ENCODE measurements around the gene CYP21A2.
"Not testable (repeated sequence)": the region's sequence is repeated elsewhere in the genome, so short reads cannot be mapped to it uniquely, and the experiment has no call there.

Gene CYP21A2

DNA sequence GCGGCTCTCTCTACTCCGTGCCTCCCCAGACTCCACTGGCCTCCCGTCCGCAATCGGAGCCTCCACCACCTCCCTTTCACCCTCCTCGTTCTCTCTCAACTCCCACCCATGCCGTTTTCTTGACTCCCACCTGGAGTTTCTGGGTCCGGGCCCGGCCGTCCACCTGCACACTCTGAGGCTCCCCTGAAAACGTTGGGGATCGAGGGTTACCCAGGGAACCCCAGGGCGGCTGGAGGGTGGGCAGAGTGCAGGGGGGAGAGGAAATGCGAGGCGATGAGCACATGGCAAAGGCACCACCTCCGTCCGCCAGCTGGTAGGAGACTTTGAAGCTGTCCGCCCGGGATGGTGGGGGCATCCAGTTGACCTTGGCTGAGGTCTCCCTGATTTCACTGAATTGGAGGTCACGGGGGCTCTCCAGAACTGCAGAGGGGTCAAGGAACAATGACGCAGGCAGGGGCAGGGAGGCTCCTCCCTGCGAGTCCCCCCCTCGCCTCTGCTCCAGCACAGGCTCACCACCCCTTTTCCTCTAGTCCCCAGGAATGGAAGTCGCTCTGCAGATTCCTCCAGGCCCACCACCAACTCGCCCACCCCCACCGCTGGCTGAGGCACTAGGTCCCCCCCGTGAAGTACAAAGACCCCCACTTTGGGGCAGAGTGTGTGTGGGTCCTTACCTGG is 27.2 kb upstream of the CYP21A2 start:
- H3K4me3 ChIP-seq; H3K27me3 ChIP-seq; H4K20me1 ChIP-seq; H3K36me3 ChIP-seq; H3K4me2 ChIP-seq; H3K4me1 ChIP-seq; H3K9me3 ChIP-seq (replicated peaks in 1 of 11); H3K27ac ChIP-seq; H3K9ac ChIP-seq: not testable (repeated sequence)

DNA sequence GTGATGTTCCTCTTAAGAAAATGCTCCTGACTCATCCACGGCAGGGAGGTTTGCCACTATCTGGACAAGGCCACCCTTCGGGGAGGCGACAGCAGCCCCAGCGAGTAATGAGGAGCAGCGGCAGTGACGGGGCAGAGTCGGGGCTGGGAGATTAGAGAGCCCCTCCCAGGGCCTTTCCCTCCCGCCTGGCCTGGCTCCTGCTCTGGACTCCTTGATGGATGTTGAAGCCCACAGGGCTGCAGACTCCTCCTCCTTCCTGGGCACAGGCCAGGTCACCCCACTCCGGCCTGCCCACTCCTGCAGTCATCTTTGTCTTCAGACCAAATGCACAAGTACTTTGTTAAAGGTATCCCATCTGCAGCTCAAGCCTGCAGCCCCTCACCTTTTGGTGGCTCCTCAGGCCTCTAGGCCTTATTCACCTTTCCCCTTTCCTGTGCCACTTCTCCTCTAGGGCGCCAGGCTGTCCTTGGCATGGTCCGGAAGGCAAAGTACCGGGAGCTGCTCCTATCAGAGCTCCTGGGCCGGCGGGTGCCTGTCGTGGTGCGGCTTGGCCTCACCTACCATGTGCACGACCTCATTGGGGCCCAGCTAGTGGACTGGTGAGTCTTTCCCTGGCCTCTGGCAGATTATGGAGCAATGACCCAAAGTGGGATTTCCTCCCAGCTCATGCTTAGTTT is 25.1 kb upstream of the CYP21A2 start:
- not testable (repeated sequence) for H3K27me3 ChIP-seq; H3K4me1 ChIP-seq; H3K4me2 ChIP-seq; H3K27ac ChIP-seq; H3K9me3 ChIP-seq (replicated peaks in 1 of 11); H3K4me3 ChIP-seq; H3K36me3 ChIP-seq; H3K9ac ChIP-seq; H4K20me1 ChIP-seq

GRCh38 chr6:32013738-32014137 is 24.5 kb upstream of the CYP21A2 start:
- not testable (repeated sequence) for H3K4me3 ChIP-seq; H3K4me1 ChIP-seq; H3K36me3 ChIP-seq; H3K27ac ChIP-seq; H3K9me3 ChIP-seq (replicated peaks in 1 of 11); H3K27me3 ChIP-seq; H4K20me1 ChIP-seq; H3K9ac ChIP-seq; H3K4me2 ChIP-seq

GRCh38 chr6:32014547-32014946 is 23.7 kb upstream of the CYP21A2 start, which contains the start of gene C4B:
Gene C4B (plus strand): TSS chr6:32014795. CDS start chr6:32014846, 51 bp downstream.
- not testable (repeated sequence) for H3K9me3 ChIP-seq (replicated peaks in 1 of 11); H3K27me3 ChIP-seq; H3K4me2 ChIP-seq; H3K36me3 ChIP-seq; H4K20me1 ChIP-seq; H3K4me3 ChIP-seq; H3K27ac ChIP-seq; H3K4me1 ChIP-seq; H3K9ac ChIP-seq

DNA sequence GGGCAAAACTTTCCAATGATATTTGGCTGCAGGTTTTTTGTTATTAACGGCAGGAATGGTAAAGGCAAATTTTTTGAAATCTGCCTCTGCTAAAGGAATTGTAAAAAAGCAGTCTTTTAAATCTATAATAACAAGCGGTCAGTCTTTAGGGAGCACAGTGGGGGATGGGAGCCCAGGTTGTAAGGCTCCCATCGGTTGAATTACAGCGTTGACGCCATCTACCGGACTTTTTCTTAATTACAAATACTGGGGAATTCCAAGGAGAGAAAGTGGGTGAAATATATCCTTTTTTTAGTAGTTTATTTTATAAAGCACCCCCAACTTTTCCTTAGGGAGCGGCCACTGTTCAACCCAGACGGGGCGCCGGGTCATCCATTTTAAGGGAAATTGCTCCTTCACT is 16.1 kb upstream of the CYP21A2 start:
- not testable (repeated sequence) for H3K4me3 ChIP-seq; H3K36me3 ChIP-seq; H3K4me2 ChIP-seq; H3K4me1 ChIP-seq; H3K27ac ChIP-seq; H4K20me1 ChIP-seq; H3K9ac ChIP-seq; H3K27me3 ChIP-seq; H3K9me3 ChIP-seq (replicated peaks in 1 of 11)

DNA sequence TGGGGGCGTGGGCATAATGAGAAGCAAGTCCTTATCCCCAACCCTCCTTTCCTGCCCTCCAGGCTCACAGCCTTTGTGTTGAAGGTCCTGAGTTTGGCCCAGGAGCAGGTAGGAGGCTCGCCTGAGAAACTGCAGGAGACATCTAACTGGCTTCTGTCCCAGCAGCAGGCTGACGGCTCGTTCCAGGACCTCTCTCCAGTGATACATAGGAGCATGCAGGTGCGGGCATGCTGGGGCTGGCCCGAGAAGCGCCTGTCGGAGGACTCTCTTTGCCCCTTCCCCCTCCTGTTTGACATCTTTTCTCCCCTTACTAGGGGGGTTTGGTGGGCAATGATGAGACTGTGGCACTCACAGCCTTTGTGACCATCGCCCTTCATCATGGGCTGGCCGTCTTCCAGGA is 9.6 kb upstream of the CYP21A2 start:
- not testable (repeated sequence) for H3K4me1 ChIP-seq; H3K9me3 ChIP-seq (replicated peaks in 1 of 11); H3K36me3 ChIP-seq; H3K4me3 ChIP-seq; H4K20me1 ChIP-seq; H3K27me3 ChIP-seq; H3K27ac ChIP-seq; H3K4me2 ChIP-seq; H3K9ac ChIP-seq

DNA sequence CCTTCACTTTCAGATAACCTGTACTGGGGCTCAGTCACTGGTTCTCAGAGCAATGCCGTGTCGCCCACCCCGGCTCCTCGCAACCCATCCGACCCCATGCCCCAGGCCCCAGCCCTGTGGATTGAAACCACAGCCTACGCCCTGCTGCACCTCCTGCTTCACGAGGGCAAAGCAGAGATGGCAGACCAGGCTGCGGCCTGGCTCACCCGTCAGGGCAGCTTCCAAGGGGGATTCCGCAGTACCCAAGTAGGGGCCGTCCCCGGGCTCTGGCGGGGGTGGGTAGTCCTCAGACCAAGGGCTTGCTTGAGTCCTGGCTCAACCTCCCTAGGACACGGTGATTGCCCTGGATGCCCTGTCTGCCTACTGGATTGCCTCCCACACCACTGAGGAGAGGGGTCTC is 8.7 kb upstream of the CYP21A2 start:
- H3K27ac ChIP-seq; H3K9ac ChIP-seq; H3K9me3 ChIP-seq (replicated peaks in 1 of 11); H3K36me3 ChIP-seq; H3K27me3 ChIP-seq; H4K20me1 ChIP-seq; H3K4me3 ChIP-seq; H3K4me2 ChIP-seq; H3K4me1 ChIP-seq: not testable (repeated sequence)

GRCh38 chr6:32035283-32036013 is 2.8 kb upstream of the CYP21A2 start:
- not testable (repeated sequence) for H3K4me2 ChIP-seq; H3K4me3 ChIP-seq; H3K4me1 ChIP-seq; H3K9me3 ChIP-seq (replicated peaks in 1 of 11); H3K36me3 ChIP-seq; H3K9ac ChIP-seq; H3K27ac ChIP-seq; H3K27me3 ChIP-seq; H4K20me1 ChIP-seq

GRCh38 chr6:32037136-32037535 is 1.1 kb upstream of the CYP21A2 start:
- H3K4me1 ChIP-seq; H3K4me2 ChIP-seq; H3K27ac ChIP-seq; H3K9me3 ChIP-seq (replicated peaks in 1 of 11); H3K9ac ChIP-seq; H4K20me1 ChIP-seq; H3K36me3 ChIP-seq; H3K27me3 ChIP-seq; H3K4me3 ChIP-seq: not testable (repeated sequence)

DNA sequence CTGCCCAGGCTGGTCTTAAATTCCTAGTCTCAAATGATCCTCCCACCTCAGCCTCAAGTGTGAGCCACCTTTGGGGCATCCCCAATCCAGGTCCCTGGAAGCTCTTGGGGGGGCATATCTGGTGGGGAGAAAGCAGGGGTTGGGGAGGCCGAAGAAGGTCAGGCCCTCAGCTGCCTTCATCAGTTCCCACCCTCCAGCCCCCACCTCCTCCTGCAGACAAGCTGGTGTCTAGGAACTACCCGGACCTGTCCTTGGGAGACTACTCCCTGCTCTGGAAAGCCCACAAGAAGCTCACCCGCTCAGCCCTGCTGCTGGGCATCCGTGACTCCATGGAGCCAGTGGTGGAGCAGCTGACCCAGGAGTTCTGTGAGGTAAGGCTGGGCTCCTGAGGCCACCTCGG is 663 bp downstream of the CYP21A2 start:
- H3K4me2 ChIP-seq; H3K27ac ChIP-seq; H3K4me1 ChIP-seq; H4K20me1 ChIP-seq; H3K9ac ChIP-seq; H3K4me3 ChIP-seq; H3K27me3 ChIP-seq; H3K36me3 ChIP-seq; H3K9me3 ChIP-seq (replicated peaks in 1 of 11): not testable (repeated sequence)

DNA sequence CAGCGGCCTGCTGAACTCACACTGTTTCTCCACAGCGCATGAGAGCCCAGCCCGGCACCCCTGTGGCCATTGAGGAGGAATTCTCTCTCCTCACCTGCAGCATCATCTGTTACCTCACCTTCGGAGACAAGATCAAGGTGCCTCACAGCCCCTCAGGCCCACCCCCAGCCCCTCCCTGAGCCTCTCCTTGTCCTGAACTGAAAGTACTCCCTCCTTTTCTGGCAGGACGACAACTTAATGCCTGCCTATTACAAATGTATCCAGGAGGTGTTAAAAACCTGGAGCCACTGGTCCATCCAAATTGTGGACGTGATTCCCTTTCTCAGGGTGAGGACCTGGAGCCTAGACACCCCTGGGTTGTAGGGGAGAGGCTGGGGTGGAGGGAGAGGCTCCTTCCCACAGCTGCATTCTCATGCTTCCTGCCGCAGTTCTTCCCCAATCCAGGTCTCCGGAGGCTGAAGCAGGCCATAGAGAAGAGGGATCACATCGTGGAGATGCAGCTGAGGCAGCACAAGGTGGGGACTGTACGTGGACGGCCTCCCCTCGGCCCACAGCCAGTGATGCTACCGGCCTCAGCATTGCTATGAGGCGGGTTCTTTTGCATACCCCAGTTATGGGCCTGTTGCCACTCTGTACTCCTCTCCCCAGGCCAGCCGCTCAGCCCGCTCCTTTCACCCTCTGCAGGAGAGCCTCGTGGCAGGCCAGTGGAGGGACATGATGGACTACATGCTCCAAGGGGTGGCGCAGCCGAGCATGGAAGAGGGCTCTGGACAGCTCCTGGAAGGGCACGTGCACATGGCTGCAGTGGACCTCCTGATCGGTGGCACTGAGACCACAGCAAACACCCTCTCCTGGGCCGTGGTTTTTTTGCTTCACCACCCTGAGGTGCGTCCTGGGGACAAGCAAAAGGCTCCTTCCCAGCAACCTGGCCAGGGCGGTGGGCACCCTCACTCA is 1.4 kb downstream of the CYP21A2 start:
- not testable (repeated sequence) for H3K9ac ChIP-seq; H3K9me3 ChIP-seq (replicated peaks in 1 of 11); H3K36me3 ChIP-seq; H3K4me3 ChIP-seq; H4K20me1 ChIP-seq; H3K4me1 ChIP-seq; H3K27ac ChIP-seq; H3K27me3 ChIP-seq; H3K4me2 ChIP-seq

DNA sequence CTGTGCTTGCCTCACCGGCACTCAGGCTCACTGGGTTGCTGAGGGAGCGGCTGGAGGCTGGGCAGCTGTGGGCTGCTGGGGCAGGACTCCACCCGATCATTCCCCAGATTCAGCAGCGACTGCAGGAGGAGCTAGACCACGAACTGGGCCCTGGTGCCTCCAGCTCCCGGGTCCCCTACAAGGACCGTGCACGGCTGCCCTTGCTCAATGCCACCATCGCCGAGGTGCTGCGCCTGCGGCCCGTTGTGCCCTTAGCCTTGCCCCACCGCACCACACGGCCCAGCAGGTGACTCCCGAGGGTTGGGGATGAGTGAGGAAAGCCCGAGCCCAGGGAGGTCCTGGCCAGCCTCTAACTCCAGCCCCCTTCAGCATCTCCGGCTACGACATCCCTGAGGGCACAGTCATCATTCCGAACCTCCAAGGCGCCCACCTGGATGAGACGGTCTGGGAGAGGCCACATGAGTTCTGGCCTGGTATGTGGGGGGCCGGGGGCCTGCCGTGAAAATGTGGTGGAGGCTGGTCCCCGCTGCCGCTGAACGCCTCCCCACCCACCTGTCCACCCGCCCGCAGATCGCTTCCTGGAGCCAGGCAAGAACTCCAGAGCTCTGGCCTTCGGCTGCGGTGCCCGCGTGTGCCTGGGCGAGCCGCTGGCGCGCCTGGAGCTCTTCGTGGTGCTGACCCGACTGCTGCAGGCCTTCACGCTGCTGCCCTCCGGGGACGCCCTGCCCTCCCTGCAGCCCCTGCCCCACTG is 2.3 kb downstream of the CYP21A2 start:
- not testable (repeated sequence) for H3K4me2 ChIP-seq, H3K36me3 ChIP-seq, H3K27ac ChIP-seq

GRCh38 chr6:32041050-32041321 is 2.8 kb downstream of the CYP21A2 start:
- H3K4me2 ChIP-seq; H3K9me3 ChIP-seq (replicated peaks in 1 of 11); H3K36me3 ChIP-seq; H3K27me3 ChIP-seq; H4K20me1 ChIP-seq; H3K4me1 ChIP-seq; H3K4me3 ChIP-seq; H3K27ac ChIP-seq; H3K9ac ChIP-seq: not testable (repeated sequence)

More for the DNA sequence above, 2.3 kb downstream of the CYP21A2 start:
- H3K27me3 ChIP-seq; H3K9ac ChIP-seq; H4K20me1 ChIP-seq; H3K4me3 ChIP-seq; H3K9me3 ChIP-seq (replicated peaks in 1 of 11); H3K4me1 ChIP-seq: not testable (repeated sequence)

Measured in BLaER1 treated with 17β-estradiol and CSF1 and Interleukin-3, amounts not matched to agents 10 nM and 100 nM (cell line).